IMR-90 (cell line): ENCODE results near the gene COX8A.

Experiments
- CTCF ChIP-seq: conservative IDR thresholded peaks from 2 replicates; pipeline ENCODE4 v1.5.1; 2012; ENCODE audit warnings: mild to moderate bottlenecking, low read depth, low read length, improper control_type of control experiment
- POLR2A ChIP-seq: IDR thresholded peaks from 2 replicates; pipeline ENCODE4 v1.6.1; 2012; ENCODE audit warnings: mild to moderate bottlenecking, low read depth, low read length
- RAD21 ChIP-seq: IDR thresholded peaks from 2 replicates; pipeline ENCODE4 v1.6.1; 2012; ENCODE audit warnings: low read length, improper control_type of control experiment

- TF ChIP-seq CTCF (no peak), RAD21 (no peak), POLR2A (no peak)
These were observed 24.3 kb downstream of the COX8A start for GRCh38 chr11:63998558-63999348.
